Measurements from ENCODE around the gene HYAL1.
"Not testable (repeated sequence)": the region's sequence is repeated elsewhere in the genome, so short reads cannot be mapped to it uniquely, and the experiment has no call there.

HYAL1 gene

GRCh38 chr3:50317300-50317699 is 13.9 kb upstream of the HYAL1 start:
- DNase-seq, result peak; percentile 23

DNA sequence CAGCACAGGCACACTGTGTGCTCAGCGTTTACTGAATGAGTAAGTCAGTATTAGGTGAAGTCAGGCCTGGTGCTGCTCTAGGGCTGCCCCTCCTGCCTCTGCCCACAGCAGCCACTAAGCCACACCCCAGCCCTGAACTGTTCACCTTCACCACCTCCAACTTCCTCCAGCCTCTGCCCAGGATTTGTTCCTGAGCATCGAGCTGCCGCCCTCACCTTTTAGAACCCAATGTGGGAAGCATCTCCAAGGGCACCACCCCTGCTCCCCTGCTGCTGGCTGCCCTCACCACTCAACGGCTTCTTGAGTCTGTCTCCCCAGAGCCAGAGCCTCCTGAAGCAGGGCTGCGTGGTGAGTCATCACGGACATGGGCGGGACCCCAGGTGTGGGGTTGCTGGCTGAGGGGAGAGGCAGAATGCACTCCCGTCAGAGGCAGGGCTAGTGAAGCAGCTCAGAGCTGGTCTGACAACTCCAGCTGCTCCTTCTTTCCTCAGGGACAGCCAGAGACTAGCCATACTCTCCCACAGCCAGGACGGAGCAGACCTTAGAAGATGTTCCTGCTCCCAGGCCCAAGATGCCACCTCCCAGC is 13.4 kb upstream of the HYAL1 start:
- DNase-seq, result peak; percentile 54

DNA sequence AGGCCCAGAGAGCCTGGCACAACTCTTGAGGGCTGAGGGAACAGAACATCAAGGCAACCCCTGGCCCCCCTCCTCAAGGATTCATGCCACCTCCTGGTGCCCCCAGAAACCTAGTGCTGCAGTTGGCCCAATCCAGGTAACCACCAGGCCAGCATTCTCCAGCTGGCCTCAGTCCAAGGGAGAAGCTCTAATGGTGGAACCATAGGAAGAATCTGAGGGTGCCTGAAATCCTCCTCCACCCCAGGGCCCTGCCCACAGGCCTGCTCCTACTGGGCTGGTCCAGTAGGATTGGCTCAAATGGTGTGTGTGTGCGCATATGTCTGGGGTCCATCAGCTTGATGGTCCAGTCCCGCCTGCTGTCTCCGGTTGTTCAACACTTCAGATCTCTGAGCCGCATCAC is 11.4 kb upstream of the HYAL1 start:
- DNase-seq, result no peak

DNA sequence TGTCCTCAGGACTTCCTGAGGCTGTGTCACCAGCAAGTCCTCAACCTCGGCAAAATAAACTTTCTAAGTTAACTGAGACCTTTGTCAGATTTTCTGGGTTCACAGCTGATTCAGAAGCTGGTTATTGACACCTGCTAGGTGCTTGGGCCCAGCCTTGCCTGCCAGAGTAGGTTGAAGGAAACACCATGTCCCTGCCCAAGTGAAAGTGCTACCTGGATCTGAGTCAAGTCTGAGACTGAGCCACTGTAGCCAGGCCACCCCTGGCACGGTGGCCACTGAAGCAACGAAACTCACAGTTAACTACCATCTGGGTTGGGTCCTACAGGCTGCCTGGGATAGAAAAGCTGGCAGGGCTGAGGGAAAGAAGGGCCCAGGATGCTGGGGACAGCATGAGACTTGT is 11.0 kb upstream of the HYAL1 start:
- DNase-seq, result no peak

DNA sequence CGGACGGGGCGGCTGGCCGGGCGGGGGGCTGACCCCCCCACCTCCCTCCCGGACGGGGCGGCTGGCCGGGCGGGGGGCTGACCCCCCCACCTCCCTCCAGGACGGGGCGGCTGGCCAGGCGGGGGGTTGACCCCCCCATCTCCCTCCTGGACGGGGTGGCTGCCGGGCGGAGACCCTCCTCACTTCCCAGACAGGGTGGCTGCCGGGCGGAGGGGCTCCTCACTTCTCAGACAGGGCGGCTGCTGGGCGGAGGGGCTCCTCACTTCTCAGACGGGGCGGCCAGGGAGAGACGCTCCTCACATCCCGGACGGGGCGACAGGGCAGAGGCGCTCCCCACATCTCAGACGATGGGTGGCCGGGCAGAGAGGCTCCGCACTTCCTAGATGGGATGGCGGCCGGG is 8.7 kb upstream of the HYAL1 start:
- not testable (repeated sequence) for DNase-seq

- no peak for DNase-seq
These were observed 1.2 kb upstream of the HYAL1 start for GRCh38 chr3:50304601-50305000.

DNA sequence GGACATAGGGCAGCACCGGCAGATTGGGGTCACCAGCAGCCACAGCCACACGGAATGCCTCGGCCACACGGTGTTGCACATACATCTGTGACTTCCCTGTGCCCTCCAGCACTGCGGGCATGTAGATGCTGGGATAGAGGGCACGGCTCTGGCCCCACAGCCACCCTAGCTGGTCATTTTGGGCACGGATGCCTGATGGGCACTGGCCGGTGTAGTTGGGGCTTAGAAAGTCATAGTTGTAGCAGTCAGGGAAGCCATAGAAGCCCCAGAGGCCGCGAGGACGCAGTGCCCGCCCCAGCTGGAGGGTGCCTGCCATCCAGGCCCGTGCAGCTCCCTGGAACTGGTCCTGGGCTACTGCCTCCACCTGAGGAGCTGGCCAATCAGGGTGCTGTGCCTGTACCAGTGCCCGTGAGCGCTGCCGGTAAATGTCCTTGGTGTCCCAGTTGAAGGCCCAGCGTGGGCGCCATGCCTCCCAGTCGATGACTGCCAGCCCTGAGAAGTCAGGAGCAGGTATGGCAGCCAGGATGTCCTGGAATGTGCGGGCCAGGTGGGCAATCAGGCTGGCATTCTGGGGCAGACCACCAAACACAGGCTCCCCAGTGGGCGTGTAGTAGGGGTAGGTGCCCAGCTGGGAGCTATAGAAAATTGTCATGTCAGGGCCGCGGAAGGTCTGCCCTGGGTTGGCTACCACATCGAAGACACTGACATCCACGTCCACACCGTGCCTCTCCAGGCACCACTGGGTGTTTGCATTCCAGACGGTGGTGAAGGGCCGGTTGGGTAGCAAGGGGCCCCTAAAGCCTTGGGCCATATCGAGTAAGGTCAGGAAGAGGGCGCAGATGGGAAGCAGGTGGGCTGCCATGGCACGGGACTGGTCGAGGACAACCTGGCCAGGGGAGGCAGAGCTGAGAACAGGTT is 1.0 kb downstream of the HYAL1 start:
- no peak for DNase-seq

GRCh38 chr3:50300681-50301254 is 2.6 kb downstream of the HYAL1 start:
- no peak for DNase-seq

DNA sequence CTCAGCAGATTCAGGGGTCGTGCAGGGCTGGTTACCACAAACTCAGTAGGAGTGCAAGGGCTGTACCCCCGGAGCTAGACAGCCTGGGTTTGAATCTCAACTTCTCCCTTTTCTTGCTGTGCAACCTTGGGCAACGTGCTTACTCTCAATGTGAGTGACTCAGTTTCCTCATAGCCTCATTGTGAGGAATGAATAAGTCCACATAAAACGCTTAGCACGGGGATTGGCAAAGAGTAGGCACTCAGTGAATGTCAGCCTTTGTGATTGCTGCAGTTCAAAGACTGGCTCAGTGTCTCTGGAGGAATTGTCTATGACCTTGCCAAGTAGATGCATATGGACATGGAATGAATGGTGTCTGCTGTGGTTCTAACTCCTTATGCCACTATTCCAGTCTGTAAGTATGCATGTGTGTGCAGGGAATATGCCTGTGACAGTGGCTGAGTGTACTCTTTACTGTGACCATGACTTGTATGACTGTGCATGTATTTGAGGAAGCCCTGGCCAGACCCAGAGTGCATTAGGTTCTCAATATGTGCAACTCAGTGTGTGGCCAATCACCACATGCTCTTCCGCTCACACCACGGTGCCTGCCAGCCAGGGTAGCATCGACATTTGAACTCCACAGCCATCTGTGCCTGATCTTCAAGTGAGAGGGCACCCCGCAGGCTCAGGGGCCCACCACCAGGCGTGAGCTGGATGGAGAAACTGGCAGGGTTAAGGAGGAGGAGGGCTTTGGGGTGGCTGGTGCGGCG is 3.3 kb downstream of the HYAL1 start:
- no peak for DNase-seq

GRCh38 chr3:50299638-50299928 is 3.8 kb downstream of the HYAL1 start:
- no peak for DNase-seq

- peak; percentile 97 for DNase-seq
These were observed 4.3 kb downstream of the HYAL1 start, which contains the start of the genes HYAL3 and NAA80 for GRCh38 chr3:50298836-50299637. Gene HYAL3 (minus strand): TSS chr3:50299405. CDS start chr3:50295602, 3,803 bp downstream. Gene NAA80 (minus strand): TSS chr3:50299405. CDS start chr3:50297463, 1,942 bp downstream.

- DNase-seq, result no peak
These were observed 5.3 kb downstream of the HYAL1 start for GRCh38 chr3:50297896-50298725.

GRCh38 chr3:50297384-50297775 is 6.0 kb downstream of the HYAL1 start:
- DNase-seq, result no peak

DNA sequence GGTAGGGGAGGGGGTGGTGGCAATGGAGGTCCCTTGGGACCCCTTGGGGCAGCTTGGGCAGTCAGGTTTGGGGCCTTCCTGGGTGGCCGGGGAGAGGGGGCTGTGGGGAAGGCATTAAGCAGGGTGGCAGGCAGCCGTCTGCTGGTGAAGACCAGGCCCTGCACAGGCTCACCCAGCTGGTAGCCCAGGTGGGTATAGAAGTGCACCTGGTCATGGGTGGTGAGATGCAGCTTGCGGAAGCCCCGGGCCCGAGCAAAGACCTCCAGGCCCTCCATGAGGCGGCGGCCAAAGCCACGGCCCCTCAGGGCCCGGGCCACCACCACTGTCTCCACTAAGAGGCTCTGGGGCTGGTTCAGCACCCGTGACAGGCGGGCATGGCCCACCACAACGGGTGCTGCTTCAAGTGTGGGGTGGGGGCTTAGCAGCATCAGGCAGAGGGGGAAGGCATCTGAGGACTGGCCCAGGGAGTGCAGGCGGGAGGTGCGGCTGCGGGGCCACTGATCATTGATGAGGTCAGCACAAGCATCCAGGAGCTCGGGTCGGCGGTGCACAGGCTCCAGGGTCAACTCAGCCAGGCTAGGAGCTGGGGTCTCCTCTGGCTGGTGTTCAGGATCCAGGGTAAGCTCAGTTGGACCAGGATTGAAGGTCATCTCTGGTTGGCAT is 6.5 kb downstream of the HYAL1 start:
- no peak for DNase-seq

DNA sequence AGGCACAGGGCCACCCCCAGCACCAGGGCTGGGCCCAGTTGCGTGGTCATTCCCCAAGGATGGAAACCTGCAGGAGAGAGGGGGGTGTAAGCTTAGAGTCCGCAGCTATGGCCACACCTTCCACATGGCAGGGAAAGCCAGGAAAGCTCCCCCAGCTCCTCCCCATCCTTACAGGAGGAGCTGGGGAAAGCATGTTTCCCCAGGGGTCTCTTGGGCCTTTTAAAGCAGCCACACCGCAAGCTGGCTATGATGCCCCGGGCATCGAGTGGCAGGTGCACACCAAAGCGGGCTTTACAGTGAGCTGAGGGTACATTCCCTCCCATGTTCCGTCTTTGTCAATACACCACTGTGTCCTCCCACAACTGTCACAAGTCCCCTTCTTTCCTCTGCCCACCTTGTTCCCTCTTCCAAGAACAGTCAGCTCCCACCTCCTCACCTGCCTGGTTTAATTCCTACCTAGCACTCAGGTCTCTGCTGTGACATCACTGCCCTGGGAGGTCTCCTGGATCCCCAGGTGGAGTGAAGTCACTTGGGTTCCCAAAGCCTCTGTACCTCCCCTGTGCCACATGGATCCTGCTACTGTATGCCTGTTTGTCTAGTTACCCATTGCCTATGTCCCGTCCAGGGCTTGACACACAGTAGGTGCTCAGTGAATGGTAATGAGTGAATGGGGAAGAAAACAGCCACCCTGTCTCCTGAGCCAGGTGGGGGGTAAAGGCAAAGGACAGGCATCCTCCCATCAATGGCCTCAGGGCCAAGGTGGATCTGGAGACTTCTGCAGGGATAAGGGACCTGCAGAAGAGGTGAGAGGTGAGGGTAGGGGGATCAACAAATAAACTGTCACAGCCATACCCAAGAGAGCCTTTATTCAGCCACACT is 7.6 kb downstream of the HYAL1 start:
- no peak for DNase-seq

DNA sequence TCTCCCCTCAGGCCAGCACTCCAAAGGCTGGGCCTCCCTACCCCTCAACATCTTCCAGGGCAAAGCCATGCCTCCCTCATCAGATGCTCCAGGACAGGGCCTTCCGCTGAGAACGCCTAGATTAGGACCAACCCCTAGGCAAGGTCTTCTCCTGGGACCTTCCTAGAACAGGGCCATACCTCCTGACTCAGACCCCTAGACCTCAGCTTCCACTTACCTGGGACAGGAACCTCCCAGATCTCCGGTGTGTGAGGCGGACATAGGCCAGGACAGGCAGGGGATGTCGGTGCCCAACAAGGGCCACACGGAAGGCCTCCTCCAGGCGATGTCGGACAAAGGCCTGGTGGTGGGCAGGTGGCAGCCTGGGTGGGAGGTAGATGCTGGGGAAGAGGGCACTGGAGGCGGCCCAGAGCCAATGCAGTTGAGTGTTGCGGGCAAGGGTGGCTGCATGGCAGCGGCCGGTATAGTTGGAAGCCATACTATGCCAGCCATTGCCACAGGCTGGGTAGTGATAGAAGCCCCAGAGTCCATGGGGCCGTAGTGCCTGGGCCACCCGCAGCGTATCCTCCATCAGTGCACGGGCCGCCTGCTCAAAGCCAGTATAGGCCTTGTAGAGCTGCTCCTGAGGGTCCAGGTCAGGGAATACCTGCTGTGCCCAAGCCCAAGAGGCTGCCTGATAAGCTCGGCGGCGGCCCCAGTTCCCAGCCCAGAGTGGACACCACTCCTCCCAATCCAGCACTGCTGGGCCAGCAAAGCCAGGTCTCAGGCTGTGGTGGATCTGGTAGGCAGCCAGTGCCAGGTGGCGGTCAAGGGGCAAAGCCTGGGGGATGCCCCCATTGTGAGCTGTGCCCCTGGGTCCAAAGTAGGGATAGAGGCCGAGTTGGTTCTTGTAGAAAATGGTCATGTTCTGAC is 8.6 kb downstream of the HYAL1 start:
- no peak for DNase-seq

- DNase-seq, result no peak
These were observed 9.3 kb downstream of the HYAL1 start for GRCh38 chr3:50294089-50294488.

DNA sequence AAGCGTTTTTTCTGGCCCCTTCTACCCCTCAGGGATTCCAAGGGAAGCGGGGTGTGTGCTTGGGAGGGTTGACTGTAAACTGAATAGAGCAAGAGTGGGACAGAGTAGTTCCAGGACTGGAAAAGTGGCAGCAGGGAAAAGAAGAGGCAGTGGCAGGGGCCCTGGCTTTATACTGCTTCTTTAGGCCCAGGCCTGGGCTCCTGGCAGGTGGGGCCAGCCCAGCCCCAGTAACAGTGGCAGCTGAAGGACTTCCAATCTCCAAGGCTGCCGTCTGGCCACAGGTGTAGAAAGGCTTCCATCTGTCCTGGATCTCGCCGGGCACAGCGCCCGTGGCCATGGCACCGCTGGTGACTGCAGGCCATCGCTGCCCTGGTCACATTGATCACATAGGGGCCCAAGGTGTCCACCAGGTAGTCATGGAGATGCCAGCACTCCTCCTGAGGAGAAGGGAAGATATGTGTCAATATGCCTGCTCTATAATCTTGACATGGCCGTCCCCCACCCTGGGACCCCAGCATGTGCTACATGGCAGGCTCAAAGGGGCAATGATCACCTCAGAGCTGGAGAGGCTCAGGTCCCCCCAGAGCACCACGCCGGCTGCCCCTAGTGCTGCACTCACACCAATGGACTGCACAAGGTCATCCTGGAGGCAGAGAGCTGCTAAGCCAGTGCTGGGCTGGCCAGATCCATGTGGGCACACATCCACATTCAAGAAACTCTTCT is 10.1 kb downstream of the HYAL1 start:
- DNase-seq, result no peak
